Stimulated activated CD4-positive, alpha-beta T cell treated with anti-CD3 and anti-CD28 coated beads, Interleukin-4, amount 100 ng/mL, for 24 hours (primary cell): ENCODE results near the gene SLC13A5.
"Not testable (repeated sequence)": the region's sequence is repeated elsewhere in the genome, so short reads cannot be mapped to it uniquely, and the experiment has no call there.

Source experiments
- DNase-seq: peaks from one replicate; pipeline ENCODE4 v3.0.0-alpha.2; 2020

SLC13A5 gene

GRCh38 chr17:6683081-6683684, 30.0 kb downstream of the SLC13A5 start:
- DNase-seq = no peak

- DNase-seq = no peak
Observed at GRCh38 chr17:6682339-6682738, 30.8 kb downstream of the SLC13A5 start.

GRCh38 chr17:6681671-6682070, 31.5 kb downstream of the SLC13A5 start:
- no peak for DNase-seq

DNA sequence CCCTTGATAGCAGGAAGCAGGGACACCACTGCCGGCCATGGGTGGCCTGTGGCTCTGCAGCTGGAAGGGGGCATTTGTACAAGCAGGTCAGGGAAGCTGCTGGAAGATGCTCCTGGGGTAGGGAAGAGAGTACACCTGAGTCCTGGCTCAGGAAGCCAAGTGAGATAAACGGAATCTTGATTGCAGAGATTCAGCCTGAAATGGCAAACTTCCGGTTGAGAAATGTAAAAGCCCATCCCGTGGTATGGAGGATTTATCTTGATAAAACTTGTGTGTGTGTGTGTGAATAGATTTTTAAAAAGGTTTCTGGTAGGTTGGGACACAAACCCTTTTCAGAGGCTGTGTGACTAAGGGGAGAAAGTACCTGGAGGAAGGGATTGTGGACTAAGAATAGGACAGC, 32.0 kb downstream of the SLC13A5 start:
- no peak for DNase-seq

DNA sequence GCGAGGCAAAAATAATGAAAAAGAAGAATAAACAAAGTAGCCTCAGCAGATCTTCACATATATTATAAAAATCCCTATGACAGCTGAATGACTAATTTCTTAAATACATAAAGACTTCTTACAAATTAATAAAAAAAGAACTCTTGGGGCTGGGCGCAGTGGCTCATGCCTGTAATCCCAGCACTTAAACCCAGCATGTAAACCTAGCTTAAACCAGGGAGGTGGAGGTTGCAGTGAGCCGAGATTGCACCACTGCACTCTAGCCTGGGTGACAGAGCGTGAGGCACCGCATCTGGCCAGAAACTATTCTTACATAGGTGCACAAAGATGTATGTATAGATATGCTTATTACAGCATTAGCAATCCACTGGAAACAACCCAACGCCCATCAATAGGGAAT, 33.9 kb downstream of the SLC13A5 start:
- no peak for DNase-seq

DNA sequence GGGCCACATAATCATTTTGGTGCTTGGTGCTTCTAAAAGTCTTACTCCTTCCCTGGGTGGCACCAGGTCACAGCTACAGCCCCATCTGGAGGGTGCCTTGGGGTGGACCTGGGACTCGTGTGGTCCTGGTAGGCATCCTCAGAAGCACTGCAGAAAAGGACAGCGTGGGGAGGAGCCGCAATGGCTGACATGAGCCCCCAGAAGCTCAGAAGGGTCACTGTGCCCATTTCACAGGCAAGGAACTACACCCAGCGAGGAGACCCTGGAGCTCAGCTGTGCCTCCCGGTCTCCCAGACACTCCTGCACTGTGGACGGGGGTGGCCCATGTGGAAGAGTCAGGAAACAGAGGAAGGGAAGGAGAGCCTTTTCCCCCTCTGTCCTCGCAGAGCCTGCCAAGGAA, 35.2 kb downstream of the SLC13A5 start:
- no peak for DNase-seq

GRCh38 chr17:6677158-6677831, 35.9 kb downstream of the SLC13A5 start:
- no peak for DNase-seq

- no peak for DNase-seq
Observed at GRCh38 chr17:6676802-6677157, 36.4 kb downstream of the SLC13A5 start.

- DNase-seq = no peak
Observed at GRCh38 chr17:6675201-6675825, 37.9 kb downstream of the SLC13A5 start.

GRCh38 chr17:6674586-6674985, 38.6 kb downstream of the SLC13A5 start:
- DNase-seq = no peak

DNA sequence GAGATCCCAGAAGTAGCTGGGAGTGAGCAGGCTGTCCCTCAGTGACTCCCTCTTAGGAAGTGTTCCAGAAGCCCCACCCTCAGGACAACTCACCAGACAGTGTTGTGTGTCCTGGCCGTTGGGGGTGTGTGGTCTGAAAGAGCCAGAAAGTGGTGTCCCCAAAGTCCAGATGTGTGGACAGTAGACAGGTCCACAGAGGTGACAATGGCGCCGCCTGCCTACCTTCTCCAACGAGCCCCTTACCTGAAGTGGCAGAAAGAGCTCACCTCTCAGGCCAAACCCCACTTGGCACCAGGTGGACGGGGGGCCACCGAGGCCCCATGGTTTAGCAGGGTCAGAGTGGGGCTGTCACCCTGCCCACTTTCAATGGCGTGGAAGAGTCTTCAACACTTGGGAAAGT, 41.7 kb downstream of the SLC13A5 start:
- DNase-seq = no peak

DNA sequence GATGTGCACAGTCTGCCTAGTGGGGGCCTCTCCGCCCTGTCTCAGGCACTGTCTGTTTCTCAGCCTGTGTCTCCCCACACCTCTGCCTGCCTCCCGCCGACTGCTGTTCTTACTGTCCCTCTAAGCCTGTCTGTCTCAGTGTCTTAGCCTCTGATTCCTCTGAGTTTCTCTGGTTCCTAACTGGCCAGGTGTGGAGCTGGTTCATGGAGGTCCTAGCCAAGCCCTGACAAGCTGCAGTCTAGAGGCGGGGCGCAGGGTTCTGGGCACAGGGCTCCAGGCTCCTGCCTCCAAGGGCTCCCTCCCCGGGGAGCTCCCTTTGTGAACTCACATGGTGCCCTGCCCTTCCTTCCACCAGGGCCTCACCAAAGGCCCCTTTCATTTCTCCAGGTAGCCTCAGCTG, 42.2 kb downstream of the SLC13A5 start:
- DNase-seq = no peak

DNA sequence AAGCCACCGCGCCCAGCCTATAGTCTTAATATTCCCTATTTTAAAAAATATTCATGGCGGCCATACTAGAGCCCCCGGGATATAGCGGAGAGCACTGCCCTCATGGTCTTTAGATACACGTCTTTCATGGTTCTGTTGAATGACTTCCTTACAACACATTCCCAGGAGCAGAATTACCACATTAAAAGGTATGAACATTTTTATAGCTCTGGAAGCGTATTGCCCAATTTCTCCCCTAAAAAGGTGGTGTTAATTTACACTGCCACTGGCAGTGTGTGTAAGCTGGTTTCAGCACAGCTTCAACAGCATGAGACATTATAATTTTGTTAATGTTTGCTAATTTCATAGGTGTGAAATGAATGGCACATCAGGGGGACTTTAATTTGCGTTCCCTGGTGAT, 42.6 kb downstream of the SLC13A5 start:
- no peak for DNase-seq

GRCh38 chr17:6669479-6670212, 43.5 kb downstream of the SLC13A5 start:
- no peak for DNase-seq

- no peak for DNase-seq
Observed at GRCh38 chr17:6668727-6669425, 44.3 kb downstream of the SLC13A5 start.

DNA sequence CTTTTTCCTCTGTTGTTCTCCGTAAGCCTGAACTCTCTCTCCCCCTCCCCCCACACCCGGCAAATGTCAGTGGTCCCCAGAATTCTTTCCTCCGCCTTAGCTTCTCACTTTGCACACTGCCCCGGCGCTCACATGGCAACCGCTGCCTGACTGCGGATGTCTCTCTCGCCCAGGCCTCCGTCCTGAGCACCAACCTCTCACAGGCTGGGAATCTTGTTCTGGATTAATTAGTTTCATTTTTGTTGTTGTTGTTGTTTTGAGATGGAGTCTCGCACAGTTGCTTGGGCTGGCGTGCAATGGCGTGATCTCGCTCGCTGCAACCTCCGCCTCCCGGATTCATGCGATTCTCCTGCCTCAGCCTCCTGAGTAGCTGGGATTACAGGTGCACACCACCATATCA, 45.0 kb downstream of the SLC13A5 start:
- no peak for DNase-seq

DNA sequence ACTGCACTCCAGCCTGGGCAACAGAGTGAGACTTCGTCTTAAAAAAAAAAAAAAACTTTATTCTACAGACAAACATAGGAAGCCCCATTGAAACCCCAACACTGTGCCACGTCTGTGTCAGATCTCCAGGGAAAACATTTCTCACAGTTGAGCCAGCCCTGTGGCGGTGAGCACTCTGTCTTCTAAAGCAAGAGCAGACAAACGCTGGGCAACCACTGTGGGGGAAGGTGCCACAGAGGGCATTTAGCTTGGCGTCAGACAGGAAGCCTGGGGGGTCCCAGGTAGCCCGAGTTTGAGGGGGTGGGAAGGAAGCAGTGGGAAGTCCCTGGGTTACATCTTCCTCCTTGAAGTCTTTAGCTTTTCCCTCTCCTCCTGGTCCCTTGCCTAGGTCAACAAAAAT, 45.7 kb downstream of the SLC13A5 start:
- no peak for DNase-seq

- no peak for DNase-seq
Observed at GRCh38 chr17:6666557-6666956, 46.6 kb downstream of the SLC13A5 start.

GRCh38 chr17:6666077-6666521, 47.1 kb downstream of the SLC13A5 start:
- peak; percentile 51 for DNase-seq

DNA sequence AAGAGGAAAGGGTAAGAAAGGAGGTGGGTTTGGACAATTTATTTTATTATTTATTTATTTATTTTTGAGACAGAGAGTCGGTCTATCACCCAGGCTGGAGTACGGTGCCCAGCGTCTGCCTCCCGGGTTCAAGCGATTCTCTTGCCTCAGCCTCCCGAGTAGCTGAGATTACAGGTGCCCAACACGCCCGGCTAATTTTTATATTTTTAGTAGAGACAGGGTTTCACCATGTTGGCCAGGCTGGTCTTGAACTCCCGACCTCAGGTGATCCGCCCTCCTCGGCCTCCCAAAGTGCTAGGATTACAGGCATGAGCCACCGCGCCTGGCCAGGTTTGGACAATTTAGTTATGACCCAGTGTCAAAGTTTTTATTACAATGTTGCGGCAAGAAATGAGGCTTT, 50.0 kb downstream of the SLC13A5 start:
- not testable (repeated sequence) for DNase-seq

- no peak for DNase-seq
Observed at GRCh38 chr17:6661464-6661848, 51.7 kb downstream of the SLC13A5 start.

GRCh38 chr17:6660805-6661463, 52.2 kb downstream of the SLC13A5 start:
- no peak for DNase-seq

GRCh38 chr17:6660101-6660500, 53.1 kb downstream of the SLC13A5 start:
- DNase-seq = no peak
